GM12878 (cell line): ENCODE results near the gene DAAM1. TPM values are rescaled to one million over a fixed set of nuclear protein-coding genes. Genes with fewer than 3 reads are reported as not detected.

Experiments
- ATAC-seq: fragments of 200-7000 bp; cut with Tn5 transposase; 3 replicates; pipeline ENCODE4 v1.9.1; 2020; ENCODE audit warnings: mild to moderate bottlenecking, moderate library complexity
- BruUV-seq: library from RNA; stranded (reverse); fragments of 400-500 nt; replicated peaks from 2 replicates; lab custom pipeline; 2021; lab: Mats Ljungman, UMichigan
- CTCF ChIA-PET: fragments of 300-600 bp; sonication (Branson Sonifier 250); formaldehyde crosslinking; extraction: SDS; loops from one replicate; lab custom pipeline; 2021; ENCODE audit warnings: inconsistent platforms; lab: Yijun Ruan, JAX
- POLR2A ChIA-PET: fragments of 350-600 bp; formaldehyde crosslinking; extraction: SDS; loops from one replicate; lab custom pipeline; 2021; ENCODE audit warnings: inconsistent platforms; lab: Charles Lee
- RAD21 ChIA-PET: fragments of 300-600 bp; sonication (Branson Sonifier 250); formaldehyde crosslinking; loops from one replicate; lab custom pipeline; 2023; ENCODE audit warnings: antibody characterized with exemption; ENCODE audit not compliant: unreplicated experiment; lab: Charles Lee
- SMC1A ChIA-PET: fragments of 300-600 bp; sonication (Branson Sonifier 250); formaldehyde crosslinking; loops from one replicate; lab custom pipeline; 2023; ENCODE audit not compliant: unreplicated experiment, uncharacterized antibody; lab: Charles Lee
- DNase-seq: peaks from one replicate; pipeline ENCODE4 v3.0.0-alpha.2; 2011; ENCODE audit warnings: low read depth, low spot score
- FAIRE-seq: peaks from 3 replicates; lab custom pipeline; 2011; peaks lifted over from hg19 to GRCh38; lab: Jason Lieb, UNC
- H2AFZ ChIP-seq: 2 replicates; pipeline ENCODE4 v1.6.0; 2011; ENCODE audit warnings: low read depth, low read length, control low read depth; ENCODE audit not compliant: control insufficient read depth
- H3K27ac ChIP-seq: 2 replicates; pipeline ENCODE4 v1.5.1; 2011; ENCODE audit warnings: control low read depth; ENCODE audit not compliant: control insufficient read depth, insufficient read depth
- H3K27me3 ChIP-seq, 2 experiments: replicated peaks in 1 of 2; 2 replicates each; pipeline versions ENCODE4 v1.6.0 to v1.6.1; 2011; ENCODE audit warnings: low read length in 1 of 2; ENCODE audit not compliant: control insufficient read depth in 2 of 2, insufficient read depth in 2 of 2
- H3K36me3 ChIP-seq, 2 experiments: 2 replicates each; pipeline ENCODE4 v1.5.1; 2011; ENCODE audit warnings: low read length in 1 of 2; ENCODE audit not compliant: control insufficient read depth in 2 of 2, insufficient read depth in 2 of 2
- H3K4me1 ChIP-seq: 2 replicates; pipeline ENCODE4 v1.6.1; 2011; ENCODE audit warnings: mild to moderate bottlenecking, low read length, moderate library complexity, mixed read lengths; ENCODE audit not compliant: control insufficient read depth, insufficient read depth
- H3K4me2 ChIP-seq: 2 replicates; pipeline ENCODE4 v1.6.0; 2011; ENCODE audit warnings: control low read depth; ENCODE audit not compliant: control insufficient read depth, insufficient read depth
- H3K4me3 ChIP-seq: fragments of 200-600 bp; sonication (generic); 2 replicates; pipeline ENCODE4 v1.5.1; 2016
- H3K79me2 ChIP-seq: 2 replicates; pipeline ENCODE4 v1.6.0; 2011; ENCODE audit warnings: low read length; ENCODE audit not compliant: control insufficient read depth, insufficient read depth
- H3K9ac ChIP-seq: 2 replicates; pipeline ENCODE4 v1.8.0; 2011; ENCODE audit warnings: low read length, control low read depth, mixed read lengths; ENCODE audit not compliant: control insufficient read depth, insufficient read depth
- H3K9me3 ChIP-seq: replicated peaks from 3 replicates; pipeline ENCODE4 v1.5.1; 2011; ENCODE audit warnings: mild to moderate bottlenecking, low read length; ENCODE audit not compliant: control insufficient read depth, insufficient read depth
- H4K20me1 ChIP-seq: 2 replicates; pipeline ENCODE4 v1.6.0; 2011; ENCODE audit not compliant: control insufficient read depth, insufficient read depth
- ASH2L ChIP-seq: fragments of 300-600, 200-600 bp; sonication (generic); IDR thresholded peaks from 2 replicates; pipeline ENCODE4 v1.6.1; 2017; ENCODE audit warnings: low read depth, mild to moderate bottlenecking, borderline replicate concordance
- BCL11A ChIP-seq: IDR thresholded peaks from 2 replicates; pipeline ENCODE4 v1.6.1; 2011; ENCODE audit warnings: low read depth, low read length
- E2F8 ChIP-seq: fragments of 450-650 bp; IDR thresholded peaks from 2 replicates; pipeline ENCODE4 v1.6.1; 2018; ENCODE audit warnings: mild to moderate bottlenecking, low read depth, moderate library complexity; ENCODE audit not compliant: partially characterized antibody
- EGR1 ChIP-seq, 2 experiments: IDR thresholded peaks; 1 replicate in 1 of 2; 2 replicates in 1 of 2; pipeline ENCODE4 v1.6.1; 2011 to 2012; ENCODE audit warnings: low read depth in 2 of 2, low read length in 2 of 2, borderline replicate concordance in 1 of 2, mild to moderate bottlenecking in 1 of 2, moderate library complexity in 1 of 2
- ESRRA ChIP-seq: IDR thresholded peaks from 2 replicates; pipeline ENCODE4 v1.6.1; 2012; ENCODE audit warnings: mild to moderate bottlenecking, low read length, improper control_type of control experiment
- IKZF2 ChIP-seq, 2 experiments: fragments of 450-650 bp; IDR thresholded peaks; 2 replicates each; pipeline ENCODE4 v1.6.1; 2017; ENCODE audit warnings: mild to moderate bottlenecking in 2 of 2, moderate library complexity in 2 of 2
- JUNB ChIP-seq: IDR thresholded peaks from 2 replicates; pipeline ENCODE4 v1.6.1; 2016; ENCODE audit warnings: antibody characterized with exemption, mild to moderate bottlenecking
- MYC ChIP-seq: IDR thresholded peaks from 2 replicates; pipeline ENCODE4 v1.6.1; 2011; ENCODE audit warnings: mild to moderate bottlenecking, low read length, moderate library complexity, inconsistent platforms; ENCODE audit not compliant: insufficient read depth, insufficient replicate concordance, insufficient read length, severe bottlenecking
- NFIC ChIP-seq: IDR thresholded peaks from 2 replicates; pipeline ENCODE4 v1.6.1; 2012; ENCODE audit warnings: low read depth, mild to moderate bottlenecking, inconsistent platforms, low read length, moderate library complexity
- TCF12 ChIP-seq: IDR thresholded peaks from 2 replicates; pipeline ENCODE4 v1.6.1; 2011; ENCODE audit warnings: low read depth, mild to moderate bottlenecking, low read length
- ZNF24 ChIP-seq: fragments of 450-650 bp; IDR thresholded peaks from 2 replicates; pipeline ENCODE4 v1.6.1; 2017; ENCODE audit warnings: antibody characterized with exemption, mild to moderate bottlenecking
- WGBS: methylation state at CpG from one replicate; pipeline ENCODE4 v1.1.6; 2016; ENCODE audit warnings: low lambda C conversion rate; ENCODE audit not compliant: insufficient replicate concordance, insufficient coverage; ENCODE audit errors: missing lambda C conversion rate; 5-methylcytosine and 5-hydroxymethylcytosine counted together
- in situ Hi-C: fragments of 300-500 bp; cut with MboI; formaldehyde crosslinking; loops from 9 replicates; pipeline ENCODE4 v1.14.3; 2018; ENCODE audit warnings: mixed read lengths
- intact Hi-C: fragments of 100-400 bp; cut with micrococcal nuclease; formaldehyde crosslinking; loops from one replicate; pipeline ENCODE4 v1.14.2; 2022; ENCODE audit not compliant: unreplicated experiment
- polyA plus RNA-seq, 11 experiments: library from polyadenylated mRNA; depleted of rRNA in 4 of 11; unstranded in 6 of 11; stranded (reverse) in 5 of 11; fragments of >200 nt; fragmentation: Nextera tagmentation in 4 of 11; fragmentation: Illumina TruSeq in 1 of 11; extraction: Ambion mirVana in 4 of 11; extraction: Trizol in 1 of 11; gene quantifications; 1 replicate in 1 of 11; 2 replicates in 10 of 11; pipeline versions ENCODE4 v1.2.1 to v1.2.3, GENCODE V29; 2011 to 2016; ENCODE audit warnings: inconsistent platforms in 2 of 11, missing spikeins in 2 of 11, low read depth in 1 of 11
- total RNA-seq, 4 experiments: library from RNA; depleted of rRNA in 3 of 4; stranded (reverse); fragments of >200 nt in 3 of 4; fragmentation: Illumina TruSeq in 1 of 4; extraction: Trizol in 1 of 4; gene quantifications; 2 replicates each; pipeline versions ENCODE4 v1.2.1 to v1.2.3, GENCODE V29; 2013 to 2021
- TF ChIP-seq, protein P1 (sequence below): fragments of 450-650 bp; IDR thresholded peaks from 2 replicates; pipeline ENCODE4 v1.6.1; 2017; ENCODE audit warnings: low read depth, mild to moderate bottlenecking, moderate library complexity
- TF ChIP-seq, protein P2 (sequence below): fragments of 450-650 bp; IDR thresholded peaks from 2 replicates; pipeline ENCODE4 v1.6.1; 2017; ENCODE audit warnings: mild to moderate bottlenecking, moderate library complexity

Gene DAAM1
- total and polyA plus RNA-seq, 10 of the 15 experiments (the other 5 are each of a cell fraction or from before 2014, with no cell fraction given), result 13.8 to 32.4 (median 24.2) TPM

GRCh38 chr14:59150990-59151389 is 37.5 kb upstream of the DAAM1 start (continued):
- TF ChIP-seq, protein P1, sequence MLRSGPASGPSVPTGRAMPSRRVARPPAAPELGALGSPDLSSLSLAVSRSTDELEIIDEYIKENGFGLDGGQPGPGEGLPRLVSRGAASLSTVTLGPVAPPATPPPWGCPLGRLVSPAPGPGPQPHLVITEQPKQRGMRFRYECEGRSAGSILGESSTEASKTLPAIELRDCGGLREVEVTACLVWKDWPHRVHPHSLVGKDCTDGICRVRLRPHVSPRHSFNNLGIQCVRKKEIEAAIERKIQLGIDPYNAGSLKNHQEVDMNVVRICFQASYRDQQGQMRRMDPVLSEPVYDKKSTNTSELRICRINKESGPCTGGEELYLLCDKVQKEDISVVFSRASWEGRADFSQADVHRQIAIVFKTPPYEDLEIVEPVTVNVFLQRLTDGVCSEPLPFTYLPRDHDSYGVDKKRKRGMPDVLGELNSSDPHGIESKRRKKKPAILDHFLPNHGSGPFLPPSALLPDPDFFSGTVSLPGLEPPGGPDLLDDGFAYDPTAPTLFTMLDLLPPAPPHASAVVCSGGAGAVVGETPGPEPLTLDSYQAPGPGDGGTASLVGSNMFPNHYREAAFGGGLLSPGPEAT, result 0 out of 2 replicates have a peak, but pooled peaks have one; percentile 15
- no peak for TF ChIP-seq NFIC
- peak; percentile 71 to 85; a peak in 3 of 4 replicates for TF ChIP-seq IKZF2 (IDR thresholded peaks at IDR 0.05)

GRCh38 chr14:59154373-59154772 is 34.1 kb upstream of the DAAM1 start:
- Histone ChIP-seq H3K4me2 (no peak overlapping the region), H4K20me1 (no peaks in the 10 kb centered on the region), H3K4me3 (no peak overlapping the region), H3K79me2 (no peaks in the 10 kb centered on the region), H3K27ac (no peak overlapping the region), H3K4me1 (peaks cover 12% of the 10 kb centered on the region), H3K9me3 (no peaks in the 10 kb centered on the region), H3K9ac (no peak overlapping the region), H3K27me3 (no peaks in the 10 kb centered on the region), H2AFZ (no peak overlapping the region), H3K36me3 (no peaks in the 10 kb centered on the region)
- CTCF ChIA-PET, result no interaction called here
- RAD21 ChIA-PET, result no interaction called here
- no peak for DNase-seq
- SMC1A ChIA-PET, result interaction anchor here (0.8 kb wide), 1 partner anchor 28 kb away, joined by 3 read pairs; no protein-coding TSS in a partner anchor
- ATAC-seq, result no peak
- WGBS, result 46% methylated on average over 2 of the region's 2 CpGs
- no TSS peak for BruUV-seq
- no peak for FAIRE-seq
- POLR2A ChIA-PET, result no interaction called here
- intact Hi-C loops, result no loop called here
- in situ Hi-C loops, result no loop called here
- no peak for TF ChIP-seq TCF12
- TF ChIP-seq ESRRA, result no peak
- no peak for TF ChIP-seq MYC
- TF ChIP-seq E2F8, result no peak
- TF ChIP-seq JUNB, result no peak
- TF ChIP-seq, protein P2, sequence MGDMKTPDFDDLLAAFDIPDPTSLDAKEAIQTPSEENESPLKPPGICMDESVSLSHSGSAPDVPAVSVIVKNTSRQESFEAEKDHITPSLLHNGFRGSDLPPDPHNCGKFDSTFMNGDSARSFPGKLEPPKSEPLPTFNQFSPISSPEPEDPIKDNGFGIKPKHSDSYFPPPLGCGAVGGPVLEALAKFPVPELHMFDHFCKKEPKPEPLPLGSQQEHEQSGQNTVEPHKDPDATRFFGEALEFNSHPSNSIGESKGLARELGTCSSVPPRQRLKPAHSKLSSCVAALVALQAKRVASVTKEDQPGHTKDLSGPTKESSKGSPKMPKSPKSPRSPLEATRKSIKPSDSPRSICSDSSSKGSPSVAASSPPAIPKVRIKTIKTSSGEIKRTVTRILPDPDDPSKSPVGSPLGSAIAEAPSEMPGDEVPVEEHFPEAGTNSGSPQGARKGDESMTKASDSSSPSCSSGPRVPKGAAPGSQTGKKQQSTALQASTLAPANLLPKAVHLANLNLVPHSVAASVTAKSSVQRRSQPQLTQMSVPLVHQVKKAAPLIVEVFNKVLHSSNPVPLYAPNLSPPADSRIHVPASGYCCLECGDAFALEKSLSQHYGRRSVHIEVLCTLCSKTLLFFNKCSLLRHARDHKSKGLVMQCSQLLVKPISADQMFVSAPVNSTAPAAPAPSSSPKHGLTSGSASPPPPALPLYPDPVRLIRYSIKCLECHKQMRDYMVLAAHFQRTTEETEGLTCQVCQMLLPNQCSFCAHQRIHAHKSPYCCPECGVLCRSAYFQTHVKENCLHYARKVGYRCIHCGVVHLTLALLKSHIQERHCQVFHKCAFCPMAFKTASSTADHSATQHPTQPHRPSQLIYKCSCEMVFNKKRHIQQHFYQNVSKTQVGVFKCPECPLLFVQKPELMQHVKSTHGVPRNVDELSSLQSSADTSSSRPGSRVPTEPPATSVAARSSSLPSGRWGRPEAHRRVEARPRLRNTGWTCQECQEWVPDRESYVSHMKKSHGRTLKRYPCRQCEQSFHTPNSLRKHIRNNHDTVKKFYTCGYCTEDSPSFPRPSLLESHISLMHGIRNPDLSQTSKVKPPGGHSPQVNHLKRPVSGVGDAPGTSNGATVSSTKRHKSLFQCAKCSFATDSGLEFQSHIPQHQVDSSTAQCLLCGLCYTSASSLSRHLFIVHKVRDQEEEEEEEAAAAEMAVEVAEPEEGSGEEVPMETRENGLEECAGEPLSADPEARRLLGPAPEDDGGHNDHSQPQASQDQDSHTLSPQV, result no peak
- no peak for TF ChIP-seq BCL11A
- no peak for TF ChIP-seq EGR1 (IDR thresholded peaks at IDR 0.05; ENCODE audit: borderline replicate concordance in 1 of 2, low read depth in 2 of 2, low read length in 2 of 2)
- no peak for TF ChIP-seq ZNF24
- TF ChIP-seq NFIC, result no peak
- TF ChIP-seq ASH2L, result no peak
